AG08395 (cell line): Measurements from ENCODE around the gene SRGAP3.

Source experiments
- DNase-seq: peaks from one replicate; pipeline ENCODE4 v3.0.0; 2012; ENCODE audit warnings: mixed read lengths, low spot score

The SRGAP3 gene

DNA sequence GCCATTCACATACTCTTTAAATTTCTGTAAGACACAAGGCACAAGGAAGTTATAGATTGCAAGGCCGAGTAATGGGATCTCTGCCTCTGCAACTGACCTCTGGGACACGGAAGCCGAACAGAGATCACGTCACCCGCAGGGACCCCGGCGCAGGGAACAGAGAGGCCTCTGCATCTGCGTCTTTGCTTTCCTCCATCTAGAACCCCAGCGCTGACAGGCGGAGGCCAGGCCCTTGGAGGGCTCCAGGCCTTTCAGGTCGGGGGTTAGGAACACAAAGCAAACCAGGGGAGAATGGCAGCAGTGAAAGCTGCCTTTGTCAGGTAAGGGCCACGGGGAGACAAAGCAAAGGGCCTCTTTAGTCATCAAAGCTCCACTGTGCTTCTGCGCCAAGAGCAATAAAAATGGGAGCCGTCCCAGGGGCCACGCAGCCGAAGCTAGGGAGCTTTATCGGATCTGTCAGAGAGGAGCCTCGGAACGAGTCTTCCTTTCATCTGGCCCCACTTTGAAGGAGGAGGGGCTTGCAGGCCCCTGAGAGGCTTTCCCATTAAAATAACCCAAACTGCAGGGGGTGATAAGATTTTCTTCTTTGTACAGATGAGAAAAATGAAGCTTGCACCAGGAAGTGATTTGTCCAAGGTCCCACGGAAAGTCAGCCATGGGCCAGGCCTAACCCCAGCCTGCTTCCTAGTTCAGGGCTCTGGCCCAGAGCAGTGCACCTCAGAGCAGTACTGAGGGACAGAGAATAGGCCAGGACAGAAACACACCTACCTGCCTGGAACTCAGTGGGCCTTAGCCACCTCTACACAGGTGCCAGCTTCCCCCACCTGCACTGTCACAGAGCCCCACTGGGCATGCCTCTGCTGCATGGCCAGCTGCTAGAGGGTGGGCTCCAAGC is 201.7 kb downstream of the SRGAP3 start:
- no peak for DNase-seq

DNA sequence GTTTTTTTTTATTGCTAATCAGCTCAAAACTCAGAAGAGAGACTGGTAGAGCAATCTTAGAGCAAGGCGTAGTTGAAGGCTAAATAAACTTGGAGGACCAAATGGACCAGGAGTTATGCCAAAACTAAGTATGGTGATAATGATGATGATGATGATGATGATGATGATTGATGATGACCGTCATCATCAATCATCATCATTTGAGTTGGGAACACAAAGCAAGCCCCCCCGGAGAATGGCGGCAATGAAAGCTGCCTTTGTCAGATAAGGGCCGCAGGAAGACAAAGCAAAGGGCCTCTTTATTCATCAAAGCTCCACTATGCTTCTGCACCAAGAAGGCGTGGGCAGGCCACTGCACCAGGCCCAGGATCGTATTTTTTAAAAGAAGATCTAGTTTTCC is 204.1 kb downstream of the SRGAP3 start:
- DNase-seq: no peak

DNA sequence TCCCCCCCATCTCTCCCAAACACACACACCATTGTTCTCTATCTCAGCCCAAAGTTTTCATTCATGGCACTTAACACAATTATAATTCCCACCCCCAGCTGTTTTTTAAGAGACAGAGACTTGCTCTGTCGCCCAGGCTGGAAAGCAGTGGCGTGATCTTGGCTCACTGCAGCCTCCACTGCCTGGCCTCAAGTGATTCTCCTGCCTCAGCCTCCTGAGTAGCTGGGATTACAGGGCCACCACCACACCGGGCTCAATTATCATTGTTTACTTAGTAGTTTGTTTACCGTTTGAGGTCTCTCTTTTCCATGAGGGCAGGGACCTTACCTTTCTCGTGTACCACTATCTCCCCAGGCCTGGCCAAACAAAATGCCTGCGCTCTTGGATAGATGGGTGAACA is 206.4 kb downstream of the SRGAP3 start:
- DNase-seq: no peak

DNA sequence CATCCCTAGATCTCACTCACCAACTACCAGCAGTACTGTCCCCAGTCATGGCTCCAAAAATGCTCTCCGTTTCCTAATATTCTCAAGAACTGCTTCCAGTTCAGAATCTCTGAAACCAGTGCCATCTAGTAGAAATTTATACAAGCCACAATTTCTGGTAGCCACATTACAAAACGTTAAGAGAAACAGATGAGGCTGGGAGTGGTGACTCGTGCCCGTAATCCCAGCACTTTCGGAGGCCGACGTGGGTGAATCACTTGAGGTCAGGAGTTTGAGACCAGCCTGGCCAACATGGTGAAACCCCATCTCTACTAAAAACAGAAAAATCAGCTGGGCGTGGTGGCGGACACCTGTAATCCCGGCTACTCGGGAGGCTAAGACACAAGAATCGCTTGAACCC is 207.8 kb downstream of the SRGAP3 start:
- DNase-seq: no peak

DNA sequence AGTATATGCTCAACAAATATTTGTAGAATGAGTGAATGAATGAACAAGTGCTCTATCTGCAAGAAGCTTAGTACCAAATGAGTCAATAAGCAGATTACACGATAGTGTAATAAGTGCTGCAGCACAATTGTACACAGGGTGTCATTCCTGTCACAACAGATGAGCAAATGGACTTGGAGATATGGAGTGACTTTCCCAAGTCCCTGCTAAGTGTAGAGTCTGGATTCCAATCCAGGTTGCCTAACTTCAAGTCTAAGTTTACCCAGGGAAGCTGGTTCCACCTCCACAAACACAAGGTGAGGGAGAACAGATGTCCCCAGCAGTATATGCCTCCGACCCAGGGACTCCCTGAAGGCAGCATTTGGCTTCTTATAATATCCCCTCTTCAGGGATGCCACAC is 208.4 kb downstream of the SRGAP3 start:
- no peak for DNase-seq

DNA sequence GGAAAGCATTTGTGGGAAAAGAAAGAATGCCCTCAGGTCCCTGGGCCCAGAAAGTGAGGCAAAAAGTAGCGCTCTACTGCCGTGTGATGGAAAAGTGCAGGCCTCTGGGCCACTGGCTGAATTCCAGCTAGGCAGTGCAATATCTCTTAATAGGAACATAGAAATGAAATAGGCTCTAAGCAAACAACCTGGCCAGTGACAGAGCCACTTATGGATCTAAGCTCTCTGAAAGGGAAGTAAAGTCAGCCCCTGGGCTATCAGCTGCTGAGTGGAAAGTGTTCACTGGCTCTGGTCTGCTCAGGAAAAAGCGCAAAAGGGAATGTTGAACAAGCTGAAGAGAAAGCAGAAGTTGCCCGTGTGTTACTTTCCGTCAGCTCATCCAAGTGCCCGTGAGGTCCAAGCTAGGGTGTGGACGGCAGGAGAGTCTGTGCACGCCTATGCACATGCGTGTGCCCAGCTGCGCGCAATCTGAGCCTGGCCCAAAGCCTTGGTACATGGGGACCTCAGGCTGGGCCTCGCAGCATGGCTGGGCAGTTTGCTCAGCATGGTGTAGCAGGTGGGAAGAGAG is 212.2 kb downstream of the SRGAP3 start:
- no peak for DNase-seq

DNA sequence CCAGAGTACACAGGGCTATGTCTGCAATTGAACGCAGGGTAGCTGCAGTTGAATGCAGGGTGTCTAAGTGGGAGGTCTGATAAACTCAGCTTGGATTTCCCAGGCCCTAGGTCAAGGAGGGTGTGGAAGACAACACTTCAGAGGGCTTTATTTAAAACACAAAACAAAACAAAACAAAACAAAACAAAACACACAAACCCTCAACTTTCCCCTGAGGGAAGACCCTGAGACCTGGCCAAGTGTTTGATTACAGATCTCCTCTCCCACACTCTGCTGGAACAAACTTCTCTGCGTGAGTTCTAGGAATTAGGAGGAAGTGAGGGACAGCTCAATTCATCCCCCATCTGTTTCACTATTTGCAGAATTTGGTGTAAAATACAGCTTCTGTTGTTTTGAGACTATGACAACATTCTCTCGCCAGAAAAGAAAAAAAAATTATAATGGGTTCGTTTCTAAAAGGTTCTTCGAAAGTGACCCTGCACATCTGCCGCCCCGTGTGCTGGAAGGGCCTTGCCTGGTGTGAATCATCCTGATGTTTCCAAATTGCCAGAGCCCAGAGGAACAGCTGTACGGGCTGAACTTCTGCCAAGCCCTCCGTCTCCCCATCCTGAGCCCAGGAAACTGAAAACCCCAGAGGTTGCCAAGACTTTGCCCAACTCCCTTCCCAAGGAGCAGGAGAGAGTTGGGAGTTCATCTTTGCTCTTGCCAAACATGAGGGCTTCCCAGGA is 212.9 kb downstream of the SRGAP3 start:
- DNase-seq: peak; percentile 72

DNA sequence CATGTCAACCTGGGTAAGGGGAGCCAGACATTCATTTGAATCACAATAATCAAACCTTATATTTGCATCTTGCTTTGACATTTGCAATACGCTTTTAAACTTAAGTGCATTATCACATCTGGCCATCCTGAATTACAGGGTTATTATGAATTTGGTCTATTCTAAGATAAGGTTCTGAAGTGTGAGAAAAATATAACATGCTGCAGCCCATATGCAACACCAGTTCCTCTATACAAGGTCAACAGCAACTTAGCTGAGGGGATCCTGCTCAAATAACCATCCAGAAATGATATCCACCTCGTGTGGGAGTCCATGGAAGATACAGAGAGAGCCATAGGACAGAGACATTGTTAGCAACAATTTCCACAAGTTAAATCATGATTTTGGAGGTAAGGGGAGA is 213.5 kb downstream of the SRGAP3 start:
- no peak for DNase-seq

DNA sequence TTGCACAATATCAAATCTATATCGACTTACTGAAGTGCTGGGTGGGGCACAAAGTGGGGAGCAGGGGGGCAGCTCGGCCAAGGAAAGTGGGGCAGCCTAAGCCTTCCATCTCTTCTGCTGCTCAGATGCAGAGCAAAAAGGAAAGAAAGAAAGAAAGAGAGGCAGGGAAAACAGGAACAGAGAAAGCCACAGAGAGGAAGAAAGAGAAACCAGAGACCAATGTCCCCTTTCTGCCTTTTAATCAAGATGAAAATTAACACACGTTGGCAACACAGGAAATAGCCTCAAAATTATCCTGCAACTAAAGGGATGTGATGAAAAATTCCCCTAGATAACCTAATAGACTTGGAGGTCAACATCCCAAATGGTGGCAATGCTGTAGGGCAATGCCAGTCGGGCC is 214.0 kb downstream of the SRGAP3 start:
- DNase-seq: no peak

DNA sequence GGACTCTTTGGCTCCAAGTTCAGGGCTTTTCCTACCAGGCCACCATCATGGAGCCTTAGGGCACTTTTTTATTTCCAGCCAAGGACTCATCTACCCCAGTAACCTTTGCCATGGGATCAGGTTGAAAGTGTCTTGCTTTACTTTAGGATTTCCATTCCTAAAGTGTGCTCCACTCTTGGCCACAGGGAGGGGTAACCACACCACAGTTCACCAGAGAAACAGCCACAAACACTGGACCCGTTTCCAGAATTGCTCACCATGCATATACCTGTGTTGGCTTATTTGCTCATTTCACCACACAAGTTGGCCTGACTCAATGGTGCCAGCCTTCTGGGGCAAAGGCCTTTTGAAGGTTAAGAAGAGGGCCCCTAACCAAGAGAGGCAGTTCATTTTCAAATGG is 215.6 kb downstream of the SRGAP3 start:
- DNase-seq: no peak

DNA sequence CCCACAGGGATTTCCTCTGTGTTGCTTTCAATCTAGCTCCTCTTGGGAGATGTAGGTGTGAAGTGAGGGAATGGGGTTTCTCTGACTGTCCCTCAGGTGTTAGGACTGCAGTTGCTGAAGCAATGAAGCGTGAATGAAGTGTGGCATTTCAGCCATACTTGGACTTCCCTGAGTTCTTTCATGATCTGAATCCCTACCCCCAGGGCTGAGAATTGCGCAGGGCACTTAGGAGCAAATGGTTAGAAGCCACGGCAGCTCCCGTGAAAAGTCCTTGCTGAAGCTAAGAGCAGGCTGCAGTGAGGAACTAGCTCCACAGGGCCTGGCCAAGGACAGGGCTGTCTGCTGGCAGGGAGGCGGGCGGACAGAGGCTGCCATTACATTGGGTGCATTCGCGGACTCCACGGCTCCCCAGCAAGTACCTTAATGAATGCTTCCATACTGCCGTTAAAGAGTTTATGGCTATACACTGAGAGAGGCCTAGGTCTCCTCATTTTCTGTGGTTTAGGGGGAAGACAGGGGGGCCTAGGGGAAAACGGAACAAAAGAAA is 217.1 kb downstream of the SRGAP3 start:
- DNase-seq: no peak

DNA sequence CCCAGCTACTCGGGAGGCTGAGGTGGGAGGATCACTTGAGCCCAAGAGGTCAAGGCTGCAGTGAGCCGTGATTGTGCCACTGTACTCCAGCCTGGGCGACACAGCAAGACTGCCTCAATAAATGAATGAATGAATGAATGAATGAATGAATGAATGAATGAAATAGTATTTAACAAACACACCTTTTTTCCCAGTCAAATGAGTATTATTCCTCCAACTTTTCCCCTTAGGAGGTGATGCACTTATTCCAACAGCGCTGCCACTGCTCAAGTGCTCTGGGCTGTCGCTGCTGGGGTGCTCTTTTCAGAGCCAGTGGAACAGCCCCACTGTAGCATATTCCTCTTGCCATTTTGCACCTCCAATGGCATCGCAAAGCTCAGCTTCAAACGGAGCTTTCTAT is 219.4 kb downstream of the SRGAP3 start:
- no peak for DNase-seq

DNA sequence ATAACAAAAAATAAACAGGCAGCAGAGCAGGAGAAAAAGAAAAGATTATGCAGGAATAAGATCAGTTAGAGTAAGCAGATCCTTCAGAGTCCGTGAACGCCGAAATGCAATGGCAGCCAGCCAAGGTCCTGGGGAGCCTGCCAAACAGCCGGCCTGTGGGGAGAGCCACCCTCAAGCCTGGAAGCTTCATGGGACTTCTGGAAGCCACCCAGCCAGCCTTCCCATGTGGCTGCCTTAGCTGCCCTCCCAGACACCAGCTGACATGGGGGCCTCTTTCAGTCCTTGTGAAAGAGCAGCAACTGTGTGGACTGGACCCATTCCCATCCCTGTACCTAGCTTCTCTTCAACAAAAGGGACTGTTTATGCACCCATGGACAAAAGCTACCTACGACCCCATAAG is 221.3 kb downstream of the SRGAP3 start:
- peak; percentile 64 for DNase-seq

DNA sequence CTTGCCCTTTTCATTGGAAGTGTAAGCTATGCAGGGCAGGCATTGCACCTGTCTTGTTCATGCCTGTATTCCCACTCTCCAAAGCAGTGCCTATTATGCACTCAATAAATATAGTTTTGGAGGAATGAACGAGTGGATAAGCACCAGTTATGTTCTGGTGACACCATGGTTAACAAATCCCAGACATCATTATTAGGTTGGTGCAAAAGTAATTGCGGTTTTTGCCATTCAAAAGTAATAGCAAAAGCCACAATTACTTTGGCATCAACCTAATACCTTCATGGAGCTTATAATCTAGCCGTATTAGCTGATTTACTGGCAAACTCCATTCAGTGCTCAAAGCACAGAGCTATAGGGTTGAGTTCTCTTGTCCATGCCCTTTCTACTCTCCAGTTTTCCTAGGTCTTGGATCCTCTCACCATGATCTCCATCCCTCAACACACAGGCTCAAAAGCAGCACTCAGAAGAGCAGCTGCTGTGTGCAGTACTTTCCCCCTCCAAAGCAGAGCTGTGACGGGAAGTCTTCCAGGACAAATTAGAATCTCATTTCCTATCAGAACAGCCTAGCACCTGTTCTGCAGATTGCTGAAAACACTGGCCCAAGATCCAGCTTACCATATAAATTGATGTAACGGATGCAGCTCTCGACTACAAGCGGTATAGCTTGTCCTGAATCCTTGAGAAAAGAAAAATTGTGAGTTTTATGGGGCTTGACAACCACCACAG is 223.0 kb downstream of the SRGAP3 start:
- DNase-seq: no peak

DNA sequence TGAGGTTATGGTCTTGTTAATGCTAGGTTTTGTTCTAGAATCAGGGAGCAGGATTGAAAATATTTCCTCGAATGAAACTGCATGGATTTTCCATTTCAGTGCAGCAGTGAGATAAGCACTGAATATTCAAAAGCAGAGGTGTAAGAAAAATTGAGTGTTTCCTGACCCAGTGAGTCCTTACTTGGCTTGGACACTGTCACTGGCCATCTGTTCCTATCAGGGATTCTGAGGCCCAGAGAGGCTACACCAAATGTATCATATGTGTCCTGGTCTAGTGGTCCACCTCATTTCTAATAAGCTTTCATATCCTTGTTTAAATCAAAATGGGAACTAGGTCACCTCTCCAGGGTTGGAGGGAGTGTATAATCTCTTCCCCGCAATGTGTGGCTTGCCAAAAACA is 225.1 kb downstream of the SRGAP3 start:
- DNase-seq: no peak

DNA sequence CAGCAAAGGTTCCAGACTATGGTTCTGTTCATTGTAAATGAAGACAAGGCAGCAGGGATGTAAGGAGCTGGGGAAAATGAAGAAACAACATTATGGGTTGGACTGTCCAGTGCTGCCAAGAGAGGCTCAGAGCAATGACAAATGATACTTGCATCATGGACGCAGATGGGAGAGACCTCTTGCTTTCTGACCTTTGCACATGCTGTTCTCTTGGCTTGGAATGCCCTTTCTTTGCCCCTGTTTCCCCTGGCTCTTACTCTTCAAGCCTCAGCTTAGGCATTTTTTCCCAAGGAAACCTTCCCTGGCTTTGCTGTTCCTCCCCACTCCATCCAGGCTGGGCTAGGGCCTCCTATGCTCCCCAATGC is 226.2 kb downstream of the SRGAP3 start:
- no peak for DNase-seq

DNA sequence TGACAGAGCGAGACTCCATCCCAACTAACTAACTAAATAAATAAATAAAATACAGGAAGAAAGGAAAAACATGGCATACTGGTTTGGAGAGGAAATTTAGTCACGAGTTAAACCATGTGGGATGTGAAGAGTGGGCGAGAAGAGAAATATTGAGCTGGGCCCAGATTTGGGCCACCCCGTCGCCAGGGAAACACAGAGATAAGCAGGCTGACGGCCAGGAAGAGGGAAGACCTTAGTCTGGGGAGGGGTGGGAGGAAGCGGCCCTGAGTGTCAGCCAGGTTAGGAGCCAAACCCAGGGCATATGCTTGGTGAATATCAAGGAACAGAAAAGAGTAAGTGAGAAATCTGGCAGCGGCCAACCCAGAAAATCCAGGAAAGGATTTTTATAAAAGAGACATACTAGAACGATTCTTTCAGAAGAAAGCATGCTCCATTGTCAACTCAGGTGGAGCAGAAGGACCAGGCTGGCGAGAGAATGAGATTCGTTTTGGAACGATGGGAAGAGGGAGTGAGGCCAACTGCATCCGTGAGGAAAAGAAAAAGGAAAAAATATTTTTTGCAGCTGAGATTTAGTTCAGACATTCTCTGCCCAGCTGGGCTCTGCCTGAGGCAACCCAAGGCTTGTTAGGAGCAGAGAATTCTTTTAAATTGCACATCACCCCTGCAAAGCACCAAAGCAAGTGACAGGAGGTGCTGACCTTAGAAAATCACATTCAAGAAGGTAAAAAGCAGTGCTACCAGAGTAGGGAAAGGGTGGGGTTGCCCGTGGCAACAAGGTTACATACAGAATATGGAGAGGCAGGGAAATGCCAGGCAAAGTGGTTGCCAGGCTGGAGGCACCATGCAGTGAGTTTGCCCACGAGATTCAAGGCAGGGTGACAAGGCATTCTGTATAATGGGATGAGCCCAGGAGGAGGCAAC is 226.9 kb downstream of the SRGAP3 start:
- no peak for DNase-seq

DNA sequence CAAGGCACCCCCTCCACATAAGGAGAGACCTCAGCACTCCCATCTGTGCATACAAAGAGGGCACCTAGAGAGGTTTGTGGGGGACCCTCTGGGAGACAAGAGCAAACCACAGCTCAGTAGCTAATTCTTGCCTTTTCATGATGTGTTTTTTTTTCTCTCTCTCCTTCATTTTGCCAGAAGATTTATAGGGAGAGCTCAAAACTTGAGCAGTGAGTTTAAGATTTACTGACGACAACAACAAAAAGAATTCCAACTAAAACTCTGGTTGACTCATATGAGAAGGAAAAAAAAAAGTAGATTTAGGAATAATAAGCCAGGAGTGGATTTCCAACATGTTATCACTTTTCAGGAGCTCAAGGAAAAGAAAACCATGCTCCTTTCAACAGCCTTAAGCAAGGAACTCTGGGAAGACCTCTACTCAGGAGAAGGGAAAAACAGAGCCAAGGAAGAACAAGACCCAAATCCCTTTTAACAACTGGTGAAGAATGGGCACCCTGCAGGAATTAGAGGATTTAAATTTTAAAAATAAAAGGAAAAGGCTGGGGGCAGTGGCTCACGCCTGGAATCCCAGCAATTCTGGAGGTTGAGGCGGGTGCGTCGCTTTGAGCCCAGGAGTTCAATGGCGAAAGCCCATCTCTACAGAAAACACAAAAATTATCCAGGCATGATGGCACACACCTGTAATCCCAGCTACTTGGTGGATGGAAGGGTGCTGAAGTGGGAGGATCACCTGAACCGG is 228.0 kb downstream of the SRGAP3 start:
- no peak for DNase-seq

DNA sequence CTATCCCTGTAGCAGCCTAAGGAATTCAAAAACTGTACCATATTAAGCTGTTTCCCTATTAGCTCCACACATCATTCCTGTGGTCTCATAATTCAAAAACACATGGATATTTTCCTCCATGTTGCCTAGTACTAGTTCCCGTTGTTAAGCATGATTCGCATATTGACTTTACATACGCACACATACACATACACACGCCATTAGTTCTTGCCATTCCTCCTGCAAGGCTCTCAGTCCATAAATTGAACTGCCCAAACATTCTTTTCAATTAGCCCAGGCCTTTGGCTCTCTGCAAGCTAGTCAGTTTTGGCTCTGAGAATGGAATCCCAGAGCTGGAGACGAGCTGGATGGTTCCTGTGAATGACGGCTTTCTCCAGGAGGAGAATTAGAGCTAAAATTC is 229.0 kb downstream of the SRGAP3 start:
- DNase-seq: peak; percentile 10

DNA sequence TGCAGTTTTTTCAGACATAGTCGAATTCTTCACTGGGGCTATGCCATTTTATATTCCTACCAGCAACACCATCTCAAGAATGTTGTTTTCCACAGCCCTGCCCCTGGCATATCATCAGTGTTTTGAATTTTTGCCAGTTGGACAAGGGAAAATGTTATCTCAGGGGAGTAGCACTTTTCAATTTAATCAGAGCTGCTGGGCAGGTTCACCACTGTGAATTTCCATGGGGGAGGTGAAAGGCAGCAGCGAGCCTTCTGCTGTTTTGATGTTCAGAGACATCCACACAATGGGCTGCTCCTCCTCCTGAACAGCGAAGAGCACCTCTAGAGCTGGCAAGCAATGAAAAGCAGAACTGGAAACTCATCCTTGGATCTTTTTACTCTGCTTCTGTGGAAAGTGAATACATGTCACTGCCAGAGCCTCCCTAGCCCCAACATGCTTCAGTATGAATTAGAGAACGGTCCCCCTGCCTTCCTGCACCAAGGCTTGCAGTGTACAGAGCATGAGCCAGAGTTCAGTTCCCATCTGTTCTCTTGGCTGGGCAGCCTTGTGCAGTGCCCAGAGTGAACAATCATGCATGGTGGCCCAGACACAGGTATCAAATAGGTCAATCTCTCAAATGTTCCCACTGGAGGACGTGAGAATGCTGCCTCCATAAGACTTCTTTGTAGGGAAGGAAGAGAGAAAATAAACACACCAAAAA is 230.0 kb downstream of the SRGAP3 start:
- DNase-seq: no peak
